Stimulated activated CD8-positive, alpha-beta memory T cell treated with anti-CD3 and anti-CD28 coated beads, Interleukin-15, amount 100 ng/mL, for 48 hours (primary cell): ENCODE results near the gene CDK14.

Source experiments
- DNase-seq, 2 donors: peaks; one replicate each; pipeline ENCODE4 v3.0.0-alpha.2; 2020; ENCODE audit warnings: low read depth in 2 of 2

CDK14 gene

DNA sequence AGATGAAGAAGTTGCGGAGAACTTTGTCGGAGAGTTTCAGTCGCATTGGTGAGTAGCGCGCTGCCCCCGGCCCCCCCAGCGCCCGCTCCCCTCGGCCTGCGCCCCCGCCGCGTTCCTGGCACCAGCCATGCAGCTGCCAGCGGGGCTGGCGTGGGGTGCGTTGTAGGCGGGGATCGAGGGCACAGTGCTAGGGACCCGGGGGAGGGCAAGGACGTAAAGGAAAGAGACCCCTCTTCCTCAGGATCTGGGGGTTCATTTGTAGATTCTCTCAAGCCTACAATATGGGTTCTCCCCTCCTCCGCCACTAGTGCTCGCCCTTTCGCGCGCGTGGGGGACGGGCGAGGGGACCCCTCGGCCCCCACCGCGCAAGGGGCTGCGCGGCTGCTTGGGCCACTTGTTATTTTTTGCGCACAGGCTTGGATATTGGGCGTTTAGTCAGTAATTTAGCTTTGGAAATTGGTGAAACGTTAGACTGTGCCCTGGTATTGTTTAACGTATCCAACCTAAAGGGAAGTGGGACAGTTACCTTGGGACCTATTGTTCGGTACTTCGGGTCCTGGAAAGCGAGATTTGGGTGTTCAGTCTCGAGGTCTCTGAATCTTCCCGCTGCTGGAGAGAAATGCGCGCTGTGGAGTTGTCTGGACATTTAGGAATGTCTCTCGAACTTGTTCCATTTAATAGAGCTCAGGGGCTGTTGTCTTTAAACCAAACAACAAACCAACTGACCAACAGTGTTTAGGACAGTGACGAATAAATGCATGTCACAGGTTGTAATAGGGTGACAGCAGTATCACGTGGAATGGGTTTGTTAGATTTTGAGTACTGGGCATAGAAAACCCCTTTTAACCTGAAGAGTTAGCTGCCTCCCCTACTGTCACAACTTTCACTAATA lies 796 bp downstream of the CDK14 start:
- no peak for DNase-seq

DNA sequence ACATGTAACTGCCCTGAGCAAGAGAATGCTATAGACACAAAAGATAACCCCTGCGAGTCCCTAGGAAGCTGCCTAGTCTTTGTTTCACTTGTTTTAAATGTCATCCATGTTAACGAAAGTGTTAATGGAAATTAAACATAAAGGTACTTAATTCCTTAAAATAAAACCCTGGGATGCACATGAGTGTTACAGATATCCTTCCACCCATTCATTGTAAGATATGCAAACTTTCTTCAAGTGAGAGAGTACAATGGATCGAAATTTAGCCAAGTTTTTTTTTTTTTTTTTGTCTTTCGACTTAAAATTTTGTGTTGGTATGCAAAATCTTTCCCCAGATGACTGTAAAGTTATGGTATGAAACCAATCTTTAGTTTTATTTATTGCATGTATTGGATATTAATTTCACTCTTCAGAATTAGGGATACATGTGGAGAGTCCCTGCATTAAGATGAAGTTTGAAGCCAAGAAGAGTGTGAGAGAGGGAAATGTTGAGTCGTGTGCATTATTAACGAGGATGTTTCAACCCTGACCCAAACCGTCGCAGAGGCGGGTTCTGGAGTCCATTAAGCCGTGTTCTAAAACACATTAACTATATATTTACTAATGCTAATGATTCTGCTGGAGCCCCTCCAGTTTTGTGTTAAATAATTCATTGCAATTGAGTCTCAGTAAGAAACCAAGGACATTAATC lies 1.6 kb downstream of the CDK14 start:
- no peak for DNase-seq

GRCh38 chr7:90599038-90599437 lies 2.9 kb downstream of the CDK14 start:
- no peak for DNase-seq

GRCh38 chr7:90599892-90600555 lies 3.9 kb downstream of the CDK14 start:
- no peak for DNase-seq

- no peak for DNase-seq
These were observed 6.2 kb downstream of the CDK14 start for GRCh38 chr7:90602303-90602702.

DNA sequence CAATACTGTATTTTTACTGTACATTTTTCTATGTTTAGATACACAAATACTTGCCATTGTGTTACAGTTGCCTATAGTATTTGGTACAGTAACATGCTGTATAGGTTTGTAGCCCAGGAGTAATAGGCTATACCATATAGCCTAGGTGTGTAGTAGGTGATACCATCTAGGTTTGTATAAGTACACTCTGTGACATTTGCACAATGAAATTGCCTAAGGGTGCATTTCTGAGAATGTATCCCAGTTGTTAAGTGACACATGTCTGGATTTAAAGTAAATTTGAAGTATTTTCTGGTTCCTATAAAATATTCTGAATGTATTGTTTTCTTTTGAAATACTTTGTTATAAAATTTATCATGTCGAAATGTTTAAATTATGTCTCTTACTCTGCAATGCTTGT lies 7.2 kb downstream of the CDK14 start:
- no peak for DNase-seq

GRCh38 chr7:90604383-90604782 lies 8.3 kb downstream of the CDK14 start:
- DNase-seq = no peak

GRCh38 chr7:90605055-90605454 lies 8.9 kb downstream of the CDK14 start:
- no peak for DNase-seq

GRCh38 chr7:90607196-90607595 lies 11.1 kb downstream of the CDK14 start:
- no peak for DNase-seq

DNA sequence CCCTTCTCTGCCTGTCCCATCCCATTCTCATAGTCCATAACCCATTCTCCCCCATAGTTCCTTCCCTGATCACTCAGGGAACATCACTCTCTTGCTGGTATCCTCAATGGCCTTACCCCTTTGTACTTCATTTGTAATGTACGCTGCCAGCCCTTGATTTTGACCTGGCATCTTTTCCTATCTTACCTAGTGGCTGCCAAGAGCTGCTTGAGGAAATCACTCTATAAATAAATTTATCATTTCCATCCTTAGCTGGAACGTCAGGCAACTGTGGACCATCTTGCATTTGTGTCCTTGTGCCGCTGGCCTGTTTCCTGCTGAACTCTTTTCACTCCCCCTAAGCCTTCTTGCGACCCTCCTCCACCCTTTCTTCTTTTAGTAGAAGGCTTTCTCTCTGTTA lies 14.0 kb downstream of the CDK14 start:
- no peak for DNase-seq

- no peak for DNase-seq
These were observed 15.0 kb downstream of the CDK14 start for GRCh38 chr7:90611115-90611514.

- DNase-seq = peak in 1 of 2 donors; percentile 17
These were observed 17.0 kb downstream of the CDK14 start for GRCh38 chr7:90613088-90613498.

GRCh38 chr7:90617442-90617841 lies 21.3 kb downstream of the CDK14 start:
- DNase-seq = no peak

GRCh38 chr7:90618876-90619275 lies 22.8 kb downstream of the CDK14 start:
- no peak for DNase-seq

- no peak for DNase-seq
These were observed 25.1 kb downstream of the CDK14 start for GRCh38 chr7:90621125-90621746.

DNA sequence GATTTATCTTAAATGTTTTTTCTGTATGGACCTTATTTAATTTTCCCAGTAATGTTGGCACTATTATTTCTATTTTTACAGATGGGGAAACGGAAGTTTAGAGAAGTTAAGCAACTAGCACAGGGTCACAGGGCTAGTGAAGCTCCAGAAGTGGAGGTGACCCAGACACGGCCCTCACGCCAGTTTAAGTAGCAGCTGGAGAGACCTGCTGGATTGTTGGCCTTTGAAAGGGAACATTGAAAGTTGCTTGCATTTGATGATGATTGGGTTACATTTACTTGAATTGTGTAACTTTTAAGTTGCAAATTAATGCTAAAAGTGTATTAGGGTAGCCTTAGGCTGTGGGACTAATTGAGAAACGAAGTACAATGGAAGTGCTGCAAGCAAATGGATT lies 25.6 kb downstream of the CDK14 start:
- no peak for DNase-seq

- DNase-seq = no peak
These were observed 26.5 kb downstream of the CDK14 start for GRCh38 chr7:90622670-90623069.

DNA sequence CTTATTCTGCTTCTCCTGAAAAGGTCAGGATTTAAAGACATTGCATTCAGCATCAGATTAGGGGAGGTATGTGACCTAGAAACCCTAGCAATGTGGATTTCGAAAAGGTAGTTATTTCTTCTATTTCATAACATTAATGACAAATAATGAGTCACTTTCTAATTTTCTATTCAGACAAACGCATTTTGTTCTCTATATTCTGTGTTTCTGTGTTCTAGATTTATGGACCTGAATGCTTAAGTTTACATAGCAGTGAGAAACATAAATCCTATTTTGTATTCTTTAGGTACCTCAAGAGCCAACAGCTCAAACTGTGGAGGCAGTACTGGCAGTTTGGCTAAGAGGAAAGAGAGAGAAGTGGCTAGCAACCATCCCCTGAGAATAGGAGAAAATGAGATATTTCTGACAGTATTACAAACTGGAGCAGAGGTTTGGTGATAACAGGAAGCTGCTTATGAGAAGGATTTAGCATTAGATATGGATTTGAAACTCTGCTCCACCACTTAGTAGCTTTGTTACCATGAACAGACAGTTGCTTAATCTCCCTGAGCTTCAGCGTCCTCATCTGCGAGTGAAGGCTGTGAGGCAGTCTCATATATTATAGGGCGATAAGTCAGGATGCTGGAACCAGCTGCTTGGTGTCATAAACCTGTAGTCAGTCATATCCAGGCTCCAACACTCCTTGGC lies 28.2 kb downstream of the CDK14 start:
- no peak for DNase-seq

GRCh38 chr7:90625051-90625450 lies 28.9 kb downstream of the CDK14 start:
- DNase-seq = no peak

GRCh38 chr7:90625562-90625961 lies 29.4 kb downstream of the CDK14 start:
- DNase-seq = no peak

DNA sequence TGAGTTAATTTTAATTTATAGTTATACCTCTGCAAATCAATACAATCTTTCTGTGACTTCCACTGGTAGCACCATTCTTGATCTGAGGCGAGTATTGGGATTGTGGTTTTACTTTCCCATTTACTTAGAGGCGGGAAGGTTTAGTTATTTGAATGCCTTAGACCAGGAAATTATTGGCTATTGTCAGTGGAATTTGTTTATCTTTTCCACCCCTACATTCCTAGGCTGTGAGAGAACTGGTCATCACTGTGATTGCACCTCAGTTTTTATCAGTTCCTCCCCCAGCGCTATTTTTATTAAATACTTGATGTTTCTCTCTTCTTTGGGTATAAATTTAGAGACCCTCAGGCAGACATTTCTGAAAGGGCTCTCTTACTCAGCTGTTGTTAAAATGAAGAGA lies 29.9 kb downstream of the CDK14 start:
- DNase-seq = no peak
